RWPE1 (cell line): ENCODE measurements around the gene NRF1.
"Not testable (repeated sequence)": the region's sequence is repeated elsewhere in the genome, so short reads cannot be mapped to it uniquely, and the experiment has no call there.

ENCODE experiments used
- CTCF ChIA-PET: fragments of 350-600 bp; sonication (Branson Sonifier 250); formaldehyde crosslinking; extraction: SDS; loops from one replicate; lab custom pipeline; 2021; lab: Yijun Ruan, JAX
- POLR2A ChIA-PET: fragments of 400-600 bp; formaldehyde crosslinking; extraction: SDS; loops from one replicate; lab custom pipeline; 2020; ENCODE audit warnings: antibody characterized with exemption; ENCODE audit not compliant: low non-redundant PET; lab: Yijun Ruan, JAX
- DNase-seq: peaks from one replicate; pipeline ENCODE4 v3.0.0; 2012; ENCODE audit warnings: low spot score
- H3K27ac ChIP-seq: fragments of 450-650 bp; 2 replicates; pipeline ENCODE4 v1.5.1; 2017
- CTCF ChIP-seq: fragments of 450-650 bp; conservative IDR thresholded peaks from 2 replicates; pipeline ENCODE4 v1.5.1; 2017; ENCODE audit warnings: low read depth, mild to moderate bottlenecking

Gene NRF1

GRCh38 chr7:129665013-129665401 is 53.5 kb downstream of the NRF1 start:
- H3K27ac ChIP-seq = peak overlapping the region; percentile 55
- peak; percentile 79 for DNase-seq
- POLR2A ChIA-PET = no interaction called here
- CTCF ChIA-PET = interaction anchor here (0.6 to 1.4 kb wide), 2 partner anchors 161 to 1297 kb away, joined by 7 to 10 read pairs; no protein-coding TSS in a partner anchor
- TF ChIP-seq CTCF = no peak

- H3K27ac ChIP-seq = no peak overlapping the region
- no peak for DNase-seq
- no peak for TF ChIP-seq CTCF
- ChIA-PET CTCF (no interaction called here), POLR2A (no interaction called here)
Observed at GRCh38 chr7:129667116-129667515, 55.6 kb downstream of the NRF1 start.

- DNase-seq = no peak
- no peak overlapping the region for H3K27ac ChIP-seq
- CTCF ChIA-PET = interaction anchor here (1.1 kb wide), 1 partner anchor 158 kb away, joined by 4 read pairs; no protein-coding TSS in a partner anchor
- POLR2A ChIA-PET = no interaction called here
- TF ChIP-seq CTCF = no peak
Observed at GRCh38 chr7:129667551-129667950, 56.0 kb downstream of the NRF1 start.

- POLR2A ChIA-PET = no interaction called here
- CTCF ChIA-PET = no interaction called here
- H3K27ac ChIP-seq = no peak overlapping the region
- DNase-seq = no peak
- TF ChIP-seq CTCF = no peak
Observed at GRCh38 chr7:129669901-129670300, 58.4 kb downstream of the NRF1 start.

GRCh38 chr7:129670656-129671055 is 59.1 kb downstream of the NRF1 start:
- DNase-seq = no peak
- no peak for TF ChIP-seq CTCF
- ChIA-PET CTCF (no interaction called here), POLR2A (no interaction called here)
- no peak overlapping the region for H3K27ac ChIP-seq

- no peak for TF ChIP-seq CTCF
- H3K27ac ChIP-seq = no peak overlapping the region
- ChIA-PET POLR2A (no interaction called here), CTCF (no interaction called here)
- DNase-seq = no peak
Observed at GRCh38 chr7:129671266-129671665, 59.7 kb downstream of the NRF1 start.

GRCh38 chr7:129674475-129674874 is 63.0 kb downstream of the NRF1 start:
- CTCF ChIA-PET, POLR2A ChIA-PET, H3K27ac ChIP-seq, DNase-seq: not testable (repeated sequence)
